ENCODE measurements around the gene ITIH3.

The ITIH3 gene

GRCh38 chr3:52817221-52817620 is 22.6 kb downstream of the ITIH3 start:
- H3K4me1 ChIP-seq (ENCODE audit: insufficient read depth, low read length), result peaks cover 8% of the 10 kb centered on the region; the same call in 1 of the 2 replicates
- WGBS, result 94% methylated on average over 10 of the region's 10 CpGs

GRCh38 chr3:52817860-52818259 is 23.3 kb downstream of the ITIH3 start:
- 93% methylated on average over 7 of the region's 7 CpGs for WGBS

More at GRCh38 chr3:52817221-52817620, 22.6 kb downstream of the ITIH3 start:
- H3K9me3 ChIP-seq (ENCODE audit: insufficient read depth, low read depth, low read length), result no peaks in the 10 kb centered on the region
- H3K9ac ChIP-seq (ENCODE audit: low read depth, low read length), result no peak overlapping the region
- no peaks in the 10 kb centered on the region for H3K27me3 ChIP-seq (ENCODE audit: insufficient read depth, low read length)
- H3K36me3 ChIP-seq (ENCODE audit: insufficient read depth, low read length), result no peaks in the 10 kb centered on the region
- no peak overlapping the region for H3K4me3 ChIP-seq (ENCODE audit: low read length)
- no peak overlapping the region for H3K27ac ChIP-seq (ENCODE audit: low read depth, low read length)

GRCh38 chr3:52819936-52820335 is 25.3 kb downstream of the ITIH3 start:
- no peak overlapping the region for H3K9ac ChIP-seq (ENCODE audit: low read depth, low read length)
- no peaks in the 10 kb centered on the region for H3K36me3 ChIP-seq (ENCODE audit: insufficient read depth, low read length)
- 63% methylated on average over 2 of the region's 2 CpGs for whole genome bisulfite sequencing
- peak overlapping the region; percentile 31; the same call in 1 of the 2 replicates for H3K27ac ChIP-seq (ENCODE audit: low read depth, low read length)
- peaks cover 8% of the 10 kb centered on the region; the same call in 1 of the 2 replicates for H3K4me1 ChIP-seq (ENCODE audit: insufficient read depth, low read length)
- H3K27me3 ChIP-seq (ENCODE audit: insufficient read depth, low read length), result no peaks in the 10 kb centered on the region
- no peak overlapping the region for H3K4me3 ChIP-seq (ENCODE audit: low read length)
- no peaks in the 10 kb centered on the region for H3K9me3 ChIP-seq (ENCODE audit: insufficient read depth, low read depth, low read length)

More at GRCh38 chr3:52817860-52818259, 23.3 kb downstream of the ITIH3 start:
- no peak overlapping the region for H3K27ac ChIP-seq (ENCODE audit: low read depth, low read length)
- H3K27me3 ChIP-seq (ENCODE audit: insufficient read depth, low read length), result no peaks in the 10 kb centered on the region
- no peaks in the 10 kb centered on the region for H3K9me3 ChIP-seq (ENCODE audit: insufficient read depth, low read depth, low read length)
- H3K9ac ChIP-seq (ENCODE audit: low read depth, low read length), result no peak overlapping the region
- H3K4me3 ChIP-seq (ENCODE audit: low read length), result no peak overlapping the region
- H3K36me3 ChIP-seq (ENCODE audit: insufficient read depth, low read length), result no peaks in the 10 kb centered on the region
- peaks cover 8% of the 10 kb centered on the region; the same call in 1 of the 2 replicates for H3K4me1 ChIP-seq (ENCODE audit: insufficient read depth, low read length)

GRCh38 chr3:52820736-52821135 is 26.1 kb downstream of the ITIH3 start:
- Histone ChIP-seq H3K4me3 (ENCODE audit: low read length) (no peak overlapping the region), H3K9me3 (ENCODE audit: insufficient read depth, low read depth, low read length) (no peaks in the 10 kb centered on the region), H3K9ac (ENCODE audit: low read depth, low read length) (no peak overlapping the region), H3K4me1 (ENCODE audit: insufficient read depth, low read length) (peaks cover 8% of the 10 kb centered on the region; the same call in 1 of the 2 replicates), H3K36me3 (ENCODE audit: insufficient read depth, low read length) (no peaks in the 10 kb centered on the region), H3K27ac (ENCODE audit: low read depth, low read length) (no peak overlapping the region), H3K27me3 (ENCODE audit: insufficient read depth, low read length) (no peaks in the 10 kb centered on the region)
- 52% methylated on average over 11 of the region's 11 CpGs for WGBS

- H3K27ac ChIP-seq (ENCODE audit: low read depth, low read length), result no peak overlapping the region
- no peak overlapping the region for H3K9ac ChIP-seq (ENCODE audit: low read depth, low read length)
- H3K4me1 ChIP-seq (ENCODE audit: insufficient read depth, low read length), result peaks cover 8% of the 10 kb centered on the region; the same call in 1 of the 2 replicates
- no peaks in the 10 kb centered on the region for H3K36me3 ChIP-seq (ENCODE audit: insufficient read depth, low read length)
- no peak overlapping the region for H3K4me3 ChIP-seq (ENCODE audit: low read length)
- WGBS, result 95% methylated on average over 5 of the region's 5 CpGs
- no peaks in the 10 kb centered on the region for H3K27me3 ChIP-seq (ENCODE audit: insufficient read depth, low read length)
- H3K9me3 ChIP-seq (ENCODE audit: insufficient read depth, low read depth, low read length), result no peaks in the 10 kb centered on the region
Observed at GRCh38 chr3:52822363-52822762, 27.8 kb downstream of the ITIH3 start.

GRCh38 chr3:52824037-52824436 is 29.4 kb downstream of the ITIH3 start:
- Histone ChIP-seq H3K4me1 (ENCODE audit: insufficient read depth, low read length) (peaks cover 13% of the 10 kb centered on the region; the same call in 1 of the 2 replicates), H3K9ac (ENCODE audit: low read depth, low read length) (no peak overlapping the region), H3K27me3 (ENCODE audit: insufficient read depth, low read length) (no peaks in the 10 kb centered on the region), H3K9me3 (ENCODE audit: insufficient read depth, low read depth, low read length) (no peaks in the 10 kb centered on the region), H3K27ac (ENCODE audit: low read depth, low read length) (no peak overlapping the region), H3K4me3 (ENCODE audit: low read length) (no peak overlapping the region), H3K36me3 (ENCODE audit: insufficient read depth, low read length) (no peaks in the 10 kb centered on the region)
- 95% methylated on average over 10 of the region's 10 CpGs for WGBS

DNA sequence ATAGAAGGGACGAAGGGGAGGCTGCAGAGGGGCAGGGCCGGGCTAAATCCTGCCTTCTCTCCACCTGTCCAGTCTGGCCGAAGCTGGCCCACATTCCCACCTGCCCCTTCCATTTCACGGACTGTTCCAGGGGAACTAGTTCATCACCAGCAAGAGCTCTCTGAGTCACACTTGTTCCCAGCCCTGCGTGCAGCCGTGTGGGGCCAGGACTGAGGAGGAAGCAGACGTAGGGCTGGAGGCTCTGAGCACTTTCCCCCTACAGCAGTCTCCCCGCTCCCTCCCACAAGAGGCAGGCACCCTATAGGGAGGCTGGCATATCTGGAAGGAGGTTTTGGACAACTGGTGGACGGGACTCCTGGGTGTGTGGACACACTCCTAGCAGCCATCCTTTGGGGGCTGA is 32.8 kb downstream of the ITIH3 start:
- 65% methylated on average over 9 of the region's 9 CpGs for WGBS
- Histone ChIP-seq H3K36me3 (ENCODE audit: insufficient read depth, low read length) (no peaks in the 10 kb centered on the region), H3K4me3 (ENCODE audit: low read length) (no peak overlapping the region), H3K9ac (ENCODE audit: low read depth, low read length) (no peak overlapping the region), H3K27me3 (ENCODE audit: insufficient read depth, low read length) (no peaks in the 10 kb centered on the region), H3K27ac (ENCODE audit: low read depth, low read length) (no peak overlapping the region), H3K4me1 (ENCODE audit: insufficient read depth, low read length) (0 out of 2 replicates have a peak, but pooled peaks cover 5% of the 10 kb centered on the region), H3K9me3 (ENCODE audit: insufficient read depth, low read depth, low read length) (no peaks in the 10 kb centered on the region)

GRCh38 chr3:52827866-52828376 is 33.3 kb downstream of the ITIH3 start:
- no peaks in the 10 kb centered on the region for H3K36me3 ChIP-seq (ENCODE audit: insufficient read depth, low read length)
- 75% methylated on average over 10 of the region's 10 CpGs for WGBS
- H3K4me3 ChIP-seq (ENCODE audit: low read length), result no peak overlapping the region

GRCh38 chr3:52829482-52829881 is 34.9 kb downstream of the ITIH3 start:
- H3K4me1 ChIP-seq (ENCODE audit: insufficient read depth, low read length), result peaks cover 13% of the 10 kb centered on the region; the same call in 1 of the 2 replicates

More at GRCh38 chr3:52827866-52828376, 33.3 kb downstream of the ITIH3 start:
- Histone ChIP-seq H3K4me1 (ENCODE audit: insufficient read depth, low read length) (0 out of 2 replicates have a peak, but pooled peaks cover 9% of the 10 kb centered on the region), H3K27me3 (ENCODE audit: insufficient read depth, low read length) (no peaks in the 10 kb centered on the region), H3K9me3 (ENCODE audit: insufficient read depth, low read depth, low read length) (no peaks in the 10 kb centered on the region), H3K27ac (ENCODE audit: low read depth, low read length) (no peak overlapping the region), H3K9ac (ENCODE audit: low read depth, low read length) (no peak overlapping the region)

GRCh38 chr3:52829906-52830463 is 35.4 kb downstream of the ITIH3 start:
- Histone ChIP-seq H3K9me3 (ENCODE audit: insufficient read depth, low read depth, low read length) (no peaks in the 10 kb centered on the region), H3K27ac (ENCODE audit: low read depth, low read length) (no peak overlapping the region), H3K36me3 (ENCODE audit: insufficient read depth, low read length) (no peaks in the 10 kb centered on the region), H3K9ac (ENCODE audit: low read depth, low read length) (no peak overlapping the region), H3K27me3 (ENCODE audit: insufficient read depth, low read length) (no peaks in the 10 kb centered on the region), H3K4me3 (ENCODE audit: low read length) (no peak overlapping the region), H3K4me1 (ENCODE audit: insufficient read depth, low read length) (peaks cover 17% of the 10 kb centered on the region; the same call in 1 of the 2 replicates)
- WGBS, result 93% methylated on average over 10 of the region's 10 CpGs

More at GRCh38 chr3:52829482-52829881, 34.9 kb downstream of the ITIH3 start:
- 86% methylated on average over 3 of the region's 3 CpGs for WGBS
- H3K9me3 ChIP-seq (ENCODE audit: insufficient read depth, low read depth, low read length), result no peaks in the 10 kb centered on the region
- no peak overlapping the region for H3K27ac ChIP-seq (ENCODE audit: low read depth, low read length)
- H3K36me3 ChIP-seq (ENCODE audit: insufficient read depth, low read length), result no peaks in the 10 kb centered on the region
- no peak overlapping the region for H3K9ac ChIP-seq (ENCODE audit: low read depth, low read length)
- no peak overlapping the region for H3K4me3 ChIP-seq (ENCODE audit: low read length)
- no peaks in the 10 kb centered on the region for H3K27me3 ChIP-seq (ENCODE audit: insufficient read depth, low read length)

DNA sequence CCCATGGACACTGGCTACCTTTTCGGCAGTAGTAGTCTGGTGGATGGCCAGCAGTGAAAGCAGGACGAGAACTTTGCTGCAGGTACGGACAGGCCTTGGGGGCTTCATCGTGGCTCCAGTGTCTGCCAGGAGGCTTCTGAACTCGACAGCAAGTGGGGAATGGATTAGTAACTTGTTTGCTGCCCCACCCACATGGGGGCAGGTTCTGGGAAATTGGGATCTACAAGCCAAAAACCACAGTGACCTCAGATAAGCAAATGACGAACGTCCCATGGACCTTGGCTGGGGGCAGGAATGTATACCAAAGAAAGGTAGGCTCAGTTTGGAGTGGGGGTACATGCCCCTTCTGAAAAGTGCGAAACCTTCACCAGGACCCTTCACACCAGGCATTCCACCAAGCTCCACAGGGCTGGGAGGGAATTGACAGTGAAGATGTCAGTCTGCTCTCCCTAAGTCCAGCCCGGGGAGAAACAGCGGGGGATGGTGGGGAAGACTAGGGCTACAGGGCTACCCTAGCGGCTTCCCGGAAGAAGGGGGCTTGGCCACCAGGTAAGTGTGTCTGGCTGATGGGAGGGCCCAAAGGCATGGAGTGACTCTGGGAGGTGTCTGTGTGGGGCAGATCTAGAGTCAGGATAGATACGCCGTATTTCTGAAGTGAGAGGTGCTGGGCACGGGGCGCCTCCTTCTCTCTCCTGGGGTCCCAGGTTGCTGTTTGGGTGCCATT is 36.1 kb downstream of the ITIH3 start, which contains the start of gene ITIH4:
Gene ITIH4 (minus strand): TSS at position 138 of the 724 bp plus-strand sequence. CDS start 30 bp downstream, at position 108.
- WGBS, result 87% methylated on average over 15 of the region's 16 CpGs
- Histone ChIP-seq H3K27ac (ENCODE audit: low read depth, low read length) (no peak within 1 kb of the TSS), H3K9ac (ENCODE audit: low read depth, low read length) (no peak within 1 kb of the TSS), H3K9me3 (ENCODE audit: insufficient read depth, low read depth, low read length) (no peaks in the 10 kb centered on the region), H3K4me3 (ENCODE audit: low read length) (no peak within 1 kb of the TSS), H3K4me1 (ENCODE audit: insufficient read depth, low read length) (peaks cover 22% of the 10 kb centered on the region; the same call in 1 of the 2 replicates), H3K27me3 (ENCODE audit: insufficient read depth, low read length) (no peaks in the 10 kb centered on the region), H3K36me3 (ENCODE audit: insufficient read depth, low read length) (no peaks in the 10 kb centered on the region)
